HL-60 (cell line): Measurements from ENCODE around the gene COG1.

Experiments
- CTCF ChIP-seq: IDR thresholded peaks from one replicate; pipeline ENCODE4 v1.5.1; 2011; ENCODE audit warnings: low read length, control low read depth, inconsistent platforms; ENCODE audit not compliant: insufficient read depth
- POLR2AphosphoS5 ChIP-seq: IDR thresholded peaks from 2 replicates; pipeline ENCODE4 v1.6.1; 2012; ENCODE audit warnings: low read depth
- TF ChIP-seq, protein P1 (sequence below): IDR thresholded peaks from 2 replicates; pipeline ENCODE4 v1.6.1; 2012; ENCODE audit warnings: low read depth; ENCODE audit not compliant: insufficient replicate concordance

DNA sequence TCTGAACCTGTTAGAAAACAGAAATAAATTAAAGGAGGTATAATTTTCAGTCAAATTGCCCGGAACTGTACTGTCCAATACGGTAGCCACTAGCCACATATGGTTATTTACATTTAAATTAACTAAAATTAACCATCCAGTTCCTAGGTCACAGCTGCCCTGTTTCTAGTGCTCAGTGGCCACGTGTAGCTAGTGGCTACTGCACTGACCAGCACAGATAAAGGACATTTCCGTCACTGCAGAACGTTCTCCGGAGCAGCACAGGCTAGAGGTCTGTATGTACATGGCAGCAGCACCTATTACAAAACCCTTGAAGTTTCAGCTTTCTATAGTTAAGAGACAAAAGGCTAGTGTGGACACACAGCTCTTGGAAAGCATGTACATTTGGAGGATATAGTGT lies 35.1 kb downstream of the COG1 start:
- no peak for TF ChIP-seq POLR2AphosphoS5
- no peak for TF ChIP-seq CTCF
- TF ChIP-seq, protein P1, sequence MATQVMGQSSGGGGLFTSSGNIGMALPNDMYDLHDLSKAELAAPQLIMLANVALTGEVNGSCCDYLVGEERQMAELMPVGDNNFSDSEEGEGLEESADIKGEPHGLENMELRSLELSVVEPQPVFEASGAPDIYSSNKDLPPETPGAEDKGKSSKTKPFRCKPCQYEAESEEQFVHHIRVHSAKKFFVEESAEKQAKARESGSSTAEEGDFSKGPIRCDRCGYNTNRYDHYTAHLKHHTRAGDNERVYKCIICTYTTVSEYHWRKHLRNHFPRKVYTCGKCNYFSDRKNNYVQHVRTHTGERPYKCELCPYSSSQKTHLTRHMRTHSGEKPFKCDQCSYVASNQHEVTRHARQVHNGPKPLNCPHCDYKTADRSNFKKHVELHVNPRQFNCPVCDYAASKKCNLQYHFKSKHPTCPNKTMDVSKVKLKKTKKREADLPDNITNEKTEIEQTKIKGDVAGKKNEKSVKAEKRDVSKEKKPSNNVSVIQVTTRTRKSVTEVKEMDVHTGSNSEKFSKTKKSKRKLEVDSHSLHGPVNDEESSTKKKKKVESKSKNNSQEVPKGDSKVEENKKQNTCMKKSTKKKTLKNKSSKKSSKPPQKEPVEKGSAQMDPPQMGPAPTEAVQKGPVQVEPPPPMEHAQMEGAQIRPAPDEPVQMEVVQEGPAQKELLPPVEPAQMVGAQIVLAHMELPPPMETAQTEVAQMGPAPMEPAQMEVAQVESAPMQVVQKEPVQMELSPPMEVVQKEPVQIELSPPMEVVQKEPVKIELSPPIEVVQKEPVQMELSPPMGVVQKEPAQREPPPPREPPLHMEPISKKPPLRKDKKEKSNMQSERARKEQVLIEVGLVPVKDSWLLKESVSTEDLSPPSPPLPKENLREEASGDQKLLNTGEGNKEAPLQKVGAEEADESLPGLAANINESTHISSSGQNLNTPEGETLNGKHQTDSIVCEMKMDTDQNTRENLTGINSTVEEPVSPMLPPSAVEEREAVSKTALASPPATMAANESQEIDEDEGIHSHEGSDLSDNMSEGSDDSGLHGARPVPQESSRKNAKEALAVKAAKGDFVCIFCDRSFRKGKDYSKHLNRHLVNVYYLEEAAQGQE, result no peak
